HG02938 (cell line): ENCODE results near the gene DTNB.
"Not testable (repeated sequence)": the region's sequence is repeated elsewhere in the genome, so short reads cannot be mapped to it uniquely, and the experiment has no call there.

Source experiments
- ATAC-seq: cut with Tn5 transposase; IDR thresholded peaks from one replicate; pipeline ENCODE4 v1.9.1; 2021; ENCODE audit warnings: mild to moderate bottlenecking, moderate library complexity; ENCODE audit not compliant: unreplicated experiment

Gene DTNB

GRCh38 chr2:25549571-25549970 is 123.8 kb downstream of the DTNB start:
- not testable (repeated sequence) for ATAC-seq

GRCh38 chr2:25548601-25549000 is 124.8 kb downstream of the DTNB start:
- ATAC-seq, result no peak

- ATAC-seq, result no peak
Measured at GRCh38 chr2:25546852-25547251, 126.5 kb downstream of the DTNB start.

GRCh38 chr2:25545899-25546298 is 127.5 kb downstream of the DTNB start:
- no peak for ATAC-seq

GRCh38 chr2:25544445-25544844 is 128.9 kb downstream of the DTNB start:
- no peak for ATAC-seq

GRCh38 chr2:25543939-25544338 is 129.4 kb downstream of the DTNB start:
- ATAC-seq, result no peak

GRCh38 chr2:25541378-25541777 is 132.0 kb downstream of the DTNB start:
- no peak for ATAC-seq

- no peak for ATAC-seq
Measured at GRCh38 chr2:25539136-25539535, 134.2 kb downstream of the DTNB start.

- ATAC-seq, result no peak
Measured at GRCh38 chr2:25537526-25537925, 135.9 kb downstream of the DTNB start.

GRCh38 chr2:25535411-25536289 is 137.7 kb downstream of the DTNB start:
- not testable (repeated sequence) for ATAC-seq

- ATAC-seq, result not testable (repeated sequence)
Measured at GRCh38 chr2:25534937-25535336, 138.4 kb downstream of the DTNB start.

GRCh38 chr2:25534455-25534854 is 138.9 kb downstream of the DTNB start:
- no peak for ATAC-seq

- ATAC-seq, result not testable (repeated sequence)
Measured at GRCh38 chr2:25533771-25534170, 139.6 kb downstream of the DTNB start.

- no peak for ATAC-seq
Measured at GRCh38 chr2:25532521-25532920, 140.9 kb downstream of the DTNB start.

GRCh38 chr2:25529034-25529433 is 144.3 kb downstream of the DTNB start:
- ATAC-seq, result no peak

GRCh38 chr2:25528173-25528572 is 145.2 kb downstream of the DTNB start:
- ATAC-seq, result no peak

- no peak for ATAC-seq
Measured at GRCh38 chr2:25524507-25524906, 148.9 kb downstream of the DTNB start.

GRCh38 chr2:25523060-25523459 is 150.3 kb downstream of the DTNB start:
- ATAC-seq, result no peak

- ATAC-seq, result peak; percentile 80
Measured at GRCh38 chr2:25521665-25522387, 151.6 kb downstream of the DTNB start.

- no peak for ATAC-seq
Measured at GRCh38 chr2:25521126-25521525, 152.3 kb downstream of the DTNB start.

- no peak for ATAC-seq
Measured at GRCh38 chr2:25517701-25518100, 155.7 kb downstream of the DTNB start.

- no peak for ATAC-seq
Measured at GRCh38 chr2:25514043-25514637, 159.2 kb downstream of the DTNB start.
